Uterus (tissue), 4 donors: ENCODE data around the gene RNASE8. TPM values are rescaled to one million over a fixed set of nuclear protein-coding genes. Genes with fewer than 3 reads are reported as not detected.

Experiments used
- DNase-seq, 2 donors: peaks; one replicate each; pipeline ENCODE4 v3.0.0-alpha.2; 2019 to 2020
- H3K27ac ChIP-seq, 2 donors: fragments of 200-600 bp; sonication (generic); 1 replicate in 1 of 2; 2 replicates in 1 of 2; pipeline ENCODE4 v1.5.1; 2016 to 2018
- H3K27me3 ChIP-seq, 2 donors: fragments of 200-600 bp; sonication (generic); one replicate each; pipeline ENCODE4 v1.5.1; 2018 to 2019; ENCODE audit warnings: control low read depth in 1 of 2
- H3K36me3 ChIP-seq, 2 donors: fragments of 200-600 bp; sonication (generic); one replicate each; pipeline ENCODE4 v1.5.1; 2019; ENCODE audit warnings: control low read depth in 1 of 2
- H3K4me1 ChIP-seq, 2 donors: fragments of 200-600 bp; sonication (generic); one replicate each; pipeline ENCODE4 v1.5.1; 2018 to 2019; ENCODE audit warnings: control low read depth in 1 of 2
- H3K4me3 ChIP-seq, 2 donors: fragments of 200-600 bp; sonication (generic); 1 replicate in 1 of 2; 2 replicates in 1 of 2; pipeline ENCODE4 v1.5.1; 2018 to 2019; ENCODE audit warnings: mild to moderate bottlenecking in 1 of 2
- H3K9me3 ChIP-seq, 2 donors: fragments of 200-600 bp; sonication (generic); one replicate each; pipeline ENCODE4 v1.5.1; 2019; ENCODE audit warnings: control low read depth in 1 of 2
- POLR2A ChIP-seq, 2 donors: fragments of 450-650 bp; IDR thresholded peaks; one replicate each; pipeline ENCODE4 v1.6.1; 2016; ENCODE audit warnings: antibody characterized with exemption in 2 of 2, mild to moderate bottlenecking in 1 of 2, moderate library complexity in 1 of 2
- intact Hi-C: fragments of 100-400 bp; cut with DNase I; formaldehyde crosslinking; loops from one replicate; pipeline ENCODE4 v1.15.1; 2023; ENCODE audit warnings: low total_unique reads
- total RNA-seq, 4 donors: library from RNA; depleted of rRNA in 3 of 4; stranded (reverse); fragments of >200 nt in 3 of 4; gene quantifications; one replicate each; pipeline versions ENCODE4 v1.1.0 to v1.2.4, GENCODE V29; 2014 to 2023
- TF ChIP-seq, protein P1 (sequence below), 4 experiments: fragments of 200-600 bp in 2 of 4; fragments of 450-650 bp in 2 of 4; sonication (generic) in 2 of 4; IDR thresholded peaks; one replicate each; pipeline ENCODE4 v1.5.1; 2016 to 2019; ENCODE audit warnings: antibody characterized with exemption in 4 of 4, mild to moderate bottlenecking in 2 of 4, moderate library complexity in 1 of 4
- donor health status: DM: yes; HTN: yes; CAD: no.

The RNASE8 gene
- total RNA-seq, 4 donors from 2014 or later, result not detected

DNA sequence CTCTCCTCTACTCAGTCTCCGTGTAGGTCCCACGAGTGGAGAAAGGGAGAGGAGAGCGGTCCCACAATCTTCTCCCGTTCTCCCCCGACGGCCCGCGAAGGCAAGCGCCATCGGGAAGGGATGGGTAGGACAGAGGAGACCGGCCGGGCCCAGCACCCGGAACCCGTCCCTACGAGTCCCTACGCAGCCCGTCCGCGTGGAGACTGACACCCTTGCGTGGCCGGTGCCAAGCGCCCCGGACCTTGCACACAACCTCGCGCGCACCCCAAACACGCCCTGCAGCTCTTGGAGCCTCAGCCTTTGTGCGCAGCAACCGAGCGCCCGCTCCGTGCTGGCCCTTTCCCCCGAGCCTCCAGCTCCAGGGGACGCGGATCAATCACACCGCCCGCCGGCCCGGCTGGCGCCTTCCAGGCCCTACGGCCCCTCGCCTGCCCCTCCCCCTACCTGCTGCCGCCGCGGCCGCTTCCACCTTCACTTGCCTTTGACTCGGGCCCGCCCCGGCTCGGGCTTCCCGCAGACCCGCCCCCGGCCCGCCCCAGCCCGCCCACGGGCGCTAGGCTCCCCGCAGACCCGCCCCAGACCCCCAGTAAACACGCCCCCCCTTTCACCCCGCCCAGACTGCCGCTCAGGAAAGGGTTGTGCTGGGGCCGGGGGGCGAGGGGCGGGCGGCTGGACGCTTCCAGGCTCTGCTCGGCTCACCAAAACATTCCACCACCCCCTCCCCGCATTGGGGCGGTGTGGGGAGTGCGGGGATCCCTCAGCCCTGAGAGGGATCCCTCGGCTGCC lies 32.8 kb upstream of the RNASE8 start, which contains the start of gene NDRG2:
Gene NDRG2, minus strand, starts transcription at position 477 of the 786 bp plus-strand sequence. CDS start 1,746 bp downstream, outside the sequence.
- Histone ChIP-seq H3K36me3 (no peaks in the 10 kb centered on the region), H3K9me3 (no peaks in the 10 kb centered on the region), H3K27me3 (no peaks in the 10 kb centered on the region), H3K4me1 (peaks cover 5 to 12% of the 10 kb centered on the region in 2 donors), H3K4me3 (peak within 1 kb of the TSS; percentile 84 to 96), H3K27ac (peak within 1 kb of the TSS; percentile 99)
- intact Hi-C loops, result no loop called here
- DNase-seq, result peak; percentile 88 to 89
- TF ChIP-seq, protein P1, sequence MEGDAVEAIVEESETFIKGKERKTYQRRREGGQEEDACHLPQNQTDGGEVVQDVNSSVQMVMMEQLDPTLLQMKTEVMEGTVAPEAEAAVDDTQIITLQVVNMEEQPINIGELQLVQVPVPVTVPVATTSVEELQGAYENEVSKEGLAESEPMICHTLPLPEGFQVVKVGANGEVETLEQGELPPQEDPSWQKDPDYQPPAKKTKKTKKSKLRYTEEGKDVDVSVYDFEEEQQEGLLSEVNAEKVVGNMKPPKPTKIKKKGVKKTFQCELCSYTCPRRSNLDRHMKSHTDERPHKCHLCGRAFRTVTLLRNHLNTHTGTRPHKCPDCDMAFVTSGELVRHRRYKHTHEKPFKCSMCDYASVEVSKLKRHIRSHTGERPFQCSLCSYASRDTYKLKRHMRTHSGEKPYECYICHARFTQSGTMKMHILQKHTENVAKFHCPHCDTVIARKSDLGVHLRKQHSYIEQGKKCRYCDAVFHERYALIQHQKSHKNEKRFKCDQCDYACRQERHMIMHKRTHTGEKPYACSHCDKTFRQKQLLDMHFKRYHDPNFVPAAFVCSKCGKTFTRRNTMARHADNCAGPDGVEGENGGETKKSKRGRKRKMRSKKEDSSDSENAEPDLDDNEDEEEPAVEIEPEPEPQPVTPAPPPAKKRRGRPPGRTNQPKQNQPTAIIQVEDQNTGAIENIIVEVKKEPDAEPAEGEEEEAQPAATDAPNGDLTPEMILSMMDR (IDR thresholded peaks at IDR 0.05), result peak in 1 of 4 experiments; percentile 21
- TF ChIP-seq POLR2A (IDR thresholded peaks at IDR 0.05), result peak; percentile 57 to 68

DNA sequence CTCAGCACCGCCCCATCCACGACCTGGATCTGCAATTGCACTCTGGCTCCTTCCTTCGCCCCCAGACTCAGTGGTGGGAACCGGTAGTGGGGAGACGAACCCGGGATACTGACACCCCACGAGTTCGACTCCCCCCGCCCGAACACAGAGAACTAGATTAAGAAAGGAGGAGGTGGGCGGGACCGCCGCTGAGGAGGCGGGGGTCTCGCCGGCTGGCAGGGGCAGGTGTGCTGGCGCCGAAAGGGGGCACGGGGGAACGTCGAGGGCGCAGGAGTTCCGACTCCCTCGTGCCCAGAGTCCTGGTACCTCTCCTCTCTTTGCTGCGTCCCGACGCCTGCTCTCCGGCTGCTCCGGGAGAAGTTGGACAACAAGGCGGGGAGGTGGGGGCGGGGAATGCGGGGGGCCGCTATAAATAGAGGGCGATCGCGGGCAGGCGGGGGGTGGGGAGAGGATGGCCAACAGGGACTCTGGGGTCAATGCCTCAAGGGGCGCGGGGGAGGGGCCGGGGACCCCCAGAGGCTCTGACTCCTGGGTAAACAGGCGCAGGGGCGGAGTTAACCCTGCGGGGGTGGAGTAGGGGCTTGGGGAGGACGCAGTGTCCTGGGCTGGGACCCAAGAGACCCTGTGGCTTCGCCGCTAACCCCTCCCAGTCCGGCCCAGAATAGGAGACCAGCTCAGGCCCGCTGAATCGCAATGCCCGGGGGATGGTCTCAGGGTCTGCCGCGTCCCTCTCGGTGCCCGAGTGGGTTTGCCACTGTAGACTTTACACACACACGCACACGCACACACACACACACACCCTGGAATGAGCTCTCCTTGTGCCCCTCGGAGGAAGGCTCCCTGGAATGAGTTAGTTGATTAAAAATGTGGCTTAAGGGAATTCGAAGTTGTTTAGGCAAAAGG lies 32.0 kb upstream of the RNASE8 start:
- peaks cover 5 to 12% of the 10 kb centered on the region in 2 donors for H3K4me1 ChIP-seq
- intact Hi-C loops, result no loop called here
- H3K27ac ChIP-seq, result peak overlapping the region; percentile 99
- DNase-seq, result peak; percentile 94 to 95
- no peaks in the 10 kb centered on the region for H3K27me3 ChIP-seq
- H3K36me3 ChIP-seq, result no peaks in the 10 kb centered on the region
- peak in 1 of 2 donors; percentile 3 for TF ChIP-seq POLR2A (IDR thresholded peaks at IDR 0.05)
- TF ChIP-seq, protein P1 (IDR thresholded peaks at IDR 0.05), result no peak
- H3K4me3 ChIP-seq, result peak overlapping the region; percentile 84 to 96
- no peaks in the 10 kb centered on the region for H3K9me3 ChIP-seq

DNA sequence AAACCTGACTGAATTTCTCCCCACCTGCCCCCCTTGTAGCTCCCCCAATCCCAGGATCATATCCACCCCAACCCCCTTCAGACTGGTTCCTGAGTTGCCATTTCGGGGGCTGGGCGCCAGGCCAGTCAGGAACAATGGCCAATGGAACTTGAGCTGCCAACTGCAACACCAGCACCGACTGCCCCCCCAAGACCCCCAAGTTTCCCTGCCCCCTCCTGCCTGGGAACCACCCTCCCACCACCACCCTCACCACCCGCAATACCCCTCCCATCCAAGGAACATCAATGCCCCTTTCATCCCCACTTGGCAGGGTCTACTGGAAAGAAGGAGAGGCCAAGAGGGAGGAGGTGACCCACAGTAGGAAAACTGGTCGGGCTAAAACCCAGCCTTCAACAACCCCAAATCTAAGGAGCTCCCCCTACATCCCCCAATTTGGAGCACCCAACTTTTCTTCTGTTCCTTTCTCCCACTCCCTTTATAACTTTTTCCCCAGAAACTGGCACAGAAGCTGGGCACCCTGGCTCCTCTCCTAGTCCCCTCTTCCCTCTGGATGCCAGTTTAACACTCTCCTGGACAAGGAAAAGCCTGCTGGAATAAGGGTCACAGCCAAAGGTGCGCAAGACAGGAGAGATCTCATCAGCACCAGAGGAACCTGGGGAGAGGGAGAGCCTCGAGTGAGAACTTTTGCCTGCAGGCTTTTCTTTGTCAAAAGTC lies 31.2 kb upstream of the RNASE8 start:
- Histone ChIP-seq H3K27me3 (no peaks in the 10 kb centered on the region), H3K9me3 (no peaks in the 10 kb centered on the region), H3K27ac (peak overlapping the region; percentile 99), H3K36me3 (no peaks in the 10 kb centered on the region), H3K4me1 (peaks cover 5 to 12% of the 10 kb centered on the region in 2 donors), H3K4me3 (peak overlapping the region; percentile 84 to 96)
- intact Hi-C loops, result no loop called here
- TF ChIP-seq, protein P1 (IDR thresholded peaks at IDR 0.05), result no peak
- no peak for TF ChIP-seq POLR2A (IDR thresholded peaks at IDR 0.05)
- peak in 1 of 2 donors; percentile 39 for DNase-seq

DNA sequence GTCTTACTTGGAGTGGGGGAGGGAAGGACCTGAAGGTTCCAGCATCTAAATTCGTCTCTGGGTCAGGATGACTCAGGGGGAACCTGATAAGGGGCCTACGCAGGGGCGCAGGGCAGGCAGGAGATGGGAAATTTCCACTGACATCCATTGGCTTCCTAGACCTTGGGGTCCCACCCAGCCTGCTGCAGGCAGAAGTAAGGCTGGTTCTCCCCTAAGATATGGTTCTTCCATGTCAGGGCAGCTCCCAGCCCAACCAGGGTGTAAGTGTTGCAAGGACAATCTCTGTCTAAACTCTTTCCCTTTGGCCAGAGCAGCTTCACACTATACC lies 30.7 kb upstream of the RNASE8 start:
- DNase-seq, result peak; percentile 75
- TF ChIP-seq, protein P1 (IDR thresholded peaks at IDR 0.05), result no peak
- TF ChIP-seq POLR2A (IDR thresholded peaks at IDR 0.05), result no peak
- intact Hi-C loops, result no loop called here
- Histone ChIP-seq H3K27ac (peak overlapping the region; percentile 99), H3K36me3 (no peaks in the 10 kb centered on the region), H3K4me1 (peaks cover 5 to 12% of the 10 kb centered on the region in 2 donors), H3K4me3 (no peak overlapping the region), H3K27me3 (no peaks in the 10 kb centered on the region), H3K9me3 (no peaks in the 10 kb centered on the region)
